Muscle layer of duodenum (tissue), 2 donors: ENCODE measurements around the gene SLC17A3.

Experiments used
- H3K27ac ChIP-seq: one replicate; pipeline ENCODE4 v1.7.0; 2013; ENCODE audit warnings: mild to moderate bottlenecking, low read length
- H3K27me3 ChIP-seq: one replicate; pipeline ENCODE4 v1.7.0; 2013; ENCODE audit warnings: low read depth, mild to moderate bottlenecking, control low read depth, low read length
- H3K36me3 ChIP-seq, 2 donors: one replicate each; pipeline ENCODE4 v1.7.0; 2013; ENCODE audit warnings: low read length in 2 of 2, control low read depth in 1 of 2, mild to moderate bottlenecking in 1 of 2; ENCODE audit not compliant: insufficient read depth in 2 of 2, control insufficient read depth in 1 of 2
- H3K4me1 ChIP-seq, 2 donors: one replicate each; pipeline ENCODE4 v1.7.0; 2013; ENCODE audit warnings: low read length in 2 of 2, mild to moderate bottlenecking in 2 of 2, control low read depth in 1 of 2, moderate library complexity in 1 of 2; ENCODE audit not compliant: insufficient read depth in 2 of 2, control insufficient read depth in 1 of 2
- H3K4me3 ChIP-seq, 2 donors: one replicate each; pipeline ENCODE4 v1.7.0; 2013; ENCODE audit warnings: low read length in 2 of 2, low read depth in 1 of 2, mild to moderate bottlenecking in 1 of 2
- H3K9me3 ChIP-seq, 2 donors: one replicate each; pipeline ENCODE4 v1.7.0; 2013; ENCODE audit warnings: low read length in 2 of 2, control low read depth in 1 of 2, mild to moderate bottlenecking in 1 of 2; ENCODE audit not compliant: control insufficient read depth in 1 of 2
- donor health status: healthy.

SLC17A3 gene

GRCh38 chr6:25874118-25874517 lies at the start of gene SLC17A3:
Gene SLC17A3 (minus strand): TSS chr6:25874243. CDS start chr6:25868387, 5,856 bp downstream.
- Histone ChIP-seq H3K27ac (no peak within 1 kb of the TSS), H3K4me3 (no peak within 1 kb of the TSS), H3K9me3 (no peaks in the 10 kb centered on the region), H3K27me3 (no peaks in the 10 kb centered on the region), H3K4me1 (no peaks in the 10 kb centered on the region), H3K36me3 (no peaks in the 10 kb centered on the region)

GRCh38 chr6:25922301-25922700 lies 48.3 kb upstream of the SLC17A3 start:
- Histone ChIP-seq H3K27ac (no peak overlapping the region), H3K9me3 (no peaks in the 10 kb centered on the region), H3K36me3 (no peaks in the 10 kb centered on the region), H3K27me3 (no peaks in the 10 kb centered on the region), H3K4me3 (no peak overlapping the region), H3K4me1 (no peaks in the 10 kb centered on the region)

GRCh38 chr6:25921525-25922203 lies 47.6 kb upstream of the SLC17A3 start:
- Histone ChIP-seq H3K4me1 (no peaks in the 10 kb centered on the region), H3K27ac (no peak overlapping the region), H3K27me3 (no peaks in the 10 kb centered on the region), H3K4me3 (no peak overlapping the region), H3K36me3 (no peaks in the 10 kb centered on the region), H3K9me3 (no peaks in the 10 kb centered on the region)

GRCh38 chr6:25919657-25920056 lies 45.6 kb upstream of the SLC17A3 start:
- Histone ChIP-seq H3K4me3 (no peak overlapping the region), H3K27me3 (no peaks in the 10 kb centered on the region), H3K36me3 (no peaks in the 10 kb centered on the region), H3K9me3 (no peaks in the 10 kb centered on the region), H3K27ac (no peak overlapping the region), H3K4me1 (no peaks in the 10 kb centered on the region)

GRCh38 chr6:25918083-25918683 lies 44.1 kb upstream of the SLC17A3 start:
- Histone ChIP-seq H3K9me3 (no peaks in the 10 kb centered on the region), H3K4me1 (no peaks in the 10 kb centered on the region), H3K36me3 (no peaks in the 10 kb centered on the region)

GRCh38 chr6:25916789-25917490 lies 42.9 kb upstream of the SLC17A3 start:
- no peak overlapping the region for H3K4me3 ChIP-seq
- H3K4me1 ChIP-seq: no peaks in the 10 kb centered on the region
- no peaks in the 10 kb centered on the region for H3K9me3 ChIP-seq
- H3K27ac ChIP-seq: no peak overlapping the region
- no peaks in the 10 kb centered on the region for H3K36me3 ChIP-seq
- no peaks in the 10 kb centered on the region for H3K27me3 ChIP-seq

More at GRCh38 chr6:25918083-25918683, 44.1 kb upstream of the SLC17A3 start:
- Histone ChIP-seq H3K27me3 (no peaks in the 10 kb centered on the region), H3K27ac (no peak overlapping the region), H3K4me3 (no peak overlapping the region)

- Histone ChIP-seq H3K4me1 (no peaks in the 10 kb centered on the region), H3K9me3 (no peaks in the 10 kb centered on the region), H3K36me3 (no peaks in the 10 kb centered on the region), H3K27me3 (no peaks in the 10 kb centered on the region), H3K4me3 (no peak overlapping the region), H3K27ac (no peak overlapping the region)
These were observed 42.3 kb upstream of the SLC17A3 start for GRCh38 chr6:25916330-25916729.

GRCh38 chr6:25913741-25914140 lies 39.7 kb upstream of the SLC17A3 start:
- no peaks in the 10 kb centered on the region for H3K36me3 ChIP-seq
- H3K4me1 ChIP-seq: no peaks in the 10 kb centered on the region
- H3K27me3 ChIP-seq: no peaks in the 10 kb centered on the region

GRCh38 chr6:25911351-25911750 lies 37.3 kb upstream of the SLC17A3 start:
- H3K27me3 ChIP-seq: no peaks in the 10 kb centered on the region
- no peaks in the 10 kb centered on the region for H3K36me3 ChIP-seq
- H3K4me3 ChIP-seq: no peak overlapping the region
- no peak overlapping the region for H3K27ac ChIP-seq
- no peaks in the 10 kb centered on the region for H3K4me1 ChIP-seq
- no peaks in the 10 kb centered on the region for H3K9me3 ChIP-seq

More at GRCh38 chr6:25913741-25914140, 39.7 kb upstream of the SLC17A3 start:
- Histone ChIP-seq H3K9me3 (no peaks in the 10 kb centered on the region), H3K4me3 (no peak overlapping the region), H3K27ac (no peak overlapping the region)

GRCh38 chr6:25907475-25908014 lies 33.5 kb upstream of the SLC17A3 start:
- H3K4me1 ChIP-seq: no peaks in the 10 kb centered on the region
- no peak overlapping the region for H3K27ac ChIP-seq
- H3K36me3 ChIP-seq: no peaks in the 10 kb centered on the region
- no peaks in the 10 kb centered on the region for H3K27me3 ChIP-seq
- no peaks in the 10 kb centered on the region for H3K9me3 ChIP-seq
- H3K4me3 ChIP-seq: no peak overlapping the region

GRCh38 chr6:25903467-25904099 lies 29.5 kb upstream of the SLC17A3 start:
- H3K27me3 ChIP-seq: no peaks in the 10 kb centered on the region
- no peak overlapping the region for H3K4me3 ChIP-seq
- no peaks in the 10 kb centered on the region for H3K9me3 ChIP-seq
- no peaks in the 10 kb centered on the region for H3K4me1 ChIP-seq
- H3K27ac ChIP-seq: no peak overlapping the region
- no peaks in the 10 kb centered on the region for H3K36me3 ChIP-seq
